ENCODE data around the gene COL9A3.

DNA sequence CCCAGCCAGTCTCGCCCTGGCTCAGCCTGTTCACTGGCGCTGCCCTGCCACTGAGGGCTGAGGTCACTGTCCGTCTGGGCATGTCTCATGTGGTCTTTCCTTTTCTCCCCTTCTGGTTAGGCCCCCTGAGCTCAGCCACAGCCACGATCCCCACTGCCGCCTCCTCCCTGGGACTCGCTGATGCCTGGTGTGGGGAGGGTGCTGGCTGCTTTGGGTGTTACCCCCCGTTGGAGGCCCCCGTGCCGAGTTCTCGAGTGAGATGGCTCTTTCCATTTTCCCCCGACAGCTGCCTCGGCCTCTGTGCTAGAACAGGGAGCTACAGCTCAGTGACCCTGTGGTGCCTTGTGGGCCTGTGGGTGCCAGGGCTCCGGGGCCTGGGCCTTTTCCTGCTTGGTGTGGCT is 59.7 kb downstream of the COL9A3 start:
- TF ChIP-seq, protein P1, sequence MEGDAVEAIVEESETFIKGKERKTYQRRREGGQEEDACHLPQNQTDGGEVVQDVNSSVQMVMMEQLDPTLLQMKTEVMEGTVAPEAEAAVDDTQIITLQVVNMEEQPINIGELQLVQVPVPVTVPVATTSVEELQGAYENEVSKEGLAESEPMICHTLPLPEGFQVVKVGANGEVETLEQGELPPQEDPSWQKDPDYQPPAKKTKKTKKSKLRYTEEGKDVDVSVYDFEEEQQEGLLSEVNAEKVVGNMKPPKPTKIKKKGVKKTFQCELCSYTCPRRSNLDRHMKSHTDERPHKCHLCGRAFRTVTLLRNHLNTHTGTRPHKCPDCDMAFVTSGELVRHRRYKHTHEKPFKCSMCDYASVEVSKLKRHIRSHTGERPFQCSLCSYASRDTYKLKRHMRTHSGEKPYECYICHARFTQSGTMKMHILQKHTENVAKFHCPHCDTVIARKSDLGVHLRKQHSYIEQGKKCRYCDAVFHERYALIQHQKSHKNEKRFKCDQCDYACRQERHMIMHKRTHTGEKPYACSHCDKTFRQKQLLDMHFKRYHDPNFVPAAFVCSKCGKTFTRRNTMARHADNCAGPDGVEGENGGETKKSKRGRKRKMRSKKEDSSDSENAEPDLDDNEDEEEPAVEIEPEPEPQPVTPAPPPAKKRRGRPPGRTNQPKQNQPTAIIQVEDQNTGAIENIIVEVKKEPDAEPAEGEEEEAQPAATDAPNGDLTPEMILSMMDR (IDR thresholded peaks at IDR 0.05) = no peak
- TF ChIP-seq, protein P2, sequence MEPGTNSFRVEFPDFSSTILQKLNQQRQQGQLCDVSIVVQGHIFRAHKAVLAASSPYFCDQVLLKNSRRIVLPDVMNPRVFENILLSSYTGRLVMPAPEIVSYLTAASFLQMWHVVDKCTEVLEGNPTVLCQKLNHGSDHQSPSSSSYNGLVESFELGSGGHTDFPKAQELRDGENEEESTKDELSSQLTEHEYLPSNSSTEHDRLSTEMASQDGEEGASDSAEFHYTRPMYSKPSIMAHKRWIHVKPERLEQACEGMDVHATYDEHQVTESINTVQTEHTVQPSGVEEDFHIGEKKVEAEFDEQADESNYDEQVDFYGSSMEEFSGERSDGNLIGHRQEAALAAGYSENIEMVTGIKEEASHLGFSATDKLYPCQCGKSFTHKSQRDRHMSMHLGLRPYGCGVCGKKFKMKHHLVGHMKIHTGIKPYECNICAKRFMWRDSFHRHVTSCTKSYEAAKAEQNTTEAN (CRISPR knock-in tag; IDR thresholded peaks at IDR 0.05) = no peak
- TF ChIP-seq NFE2L1 (CRISPR knock-in tag; IDR thresholded peaks at IDR 0.05) (no peak), ZNF416 (CRISPR knock-in tag; IDR thresholded peaks at IDR 0.05) (no peak), ZNF232 (CRISPR knock-in tag; IDR thresholded peaks at IDR 0.05) (no peak), NR3C1 (CRISPR knock-in tag; conservative IDR thresholded peaks at IDR 0.05; ENCODE audit: low read depth) (no peak), IRF2 (CRISPR knock-in tag; IDR thresholded peaks at IDR 0.05; ENCODE audit: borderline replicate concordance, low read depth) (no peak), CREB1 (CRISPR knock-in tag; IDR thresholded peaks at IDR 0.05) (no peak), NR2C2 (CRISPR knock-in tag; IDR thresholded peaks at IDR 0.05) (no peak), GABPB1 (CRISPR knock-in tag; IDR thresholded peaks at IDR 0.05) (no peak)
- TF ChIP-seq, protein P3, sequence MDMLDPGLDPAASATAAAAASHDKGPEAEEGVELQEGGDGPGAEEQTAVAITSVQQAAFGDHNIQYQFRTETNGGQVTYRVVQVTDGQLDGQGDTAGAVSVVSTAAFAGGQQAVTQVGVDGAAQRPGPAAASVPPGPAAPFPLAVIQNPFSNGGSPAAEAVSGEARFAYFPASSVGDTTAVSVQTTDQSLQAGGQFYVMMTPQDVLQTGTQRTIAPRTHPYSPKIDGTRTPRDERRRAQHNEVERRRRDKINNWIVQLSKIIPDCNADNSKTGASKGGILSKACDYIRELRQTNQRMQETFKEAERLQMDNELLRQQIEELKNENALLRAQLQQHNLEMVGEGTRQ (CRISPR knock-in tag; IDR thresholded peaks at IDR 0.05) = no peak
- TF ChIP-seq, protein P4, sequence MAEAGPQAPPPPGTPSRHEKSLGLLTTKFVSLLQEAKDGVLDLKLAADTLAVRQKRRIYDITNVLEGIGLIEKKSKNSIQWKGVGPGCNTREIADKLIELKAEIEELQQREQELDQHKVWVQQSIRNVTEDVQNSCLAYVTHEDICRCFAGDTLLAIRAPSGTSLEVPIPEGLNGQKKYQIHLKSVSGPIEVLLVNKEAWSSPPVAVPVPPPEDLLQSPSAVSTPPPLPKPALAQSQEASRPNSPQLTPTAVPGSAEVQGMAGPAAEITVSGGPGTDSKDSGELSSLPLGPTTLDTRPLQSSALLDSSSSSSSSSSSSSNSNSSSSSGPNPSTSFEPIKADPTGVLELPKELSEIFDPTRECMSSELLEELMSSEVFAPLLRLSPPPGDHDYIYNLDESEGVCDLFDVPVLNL (CRISPR knock-in tag; IDR thresholded peaks at IDR 0.05; ENCODE audit: borderline replicate concordance, low read depth) = no peak
- TF ChIP-seq, protein P5, sequence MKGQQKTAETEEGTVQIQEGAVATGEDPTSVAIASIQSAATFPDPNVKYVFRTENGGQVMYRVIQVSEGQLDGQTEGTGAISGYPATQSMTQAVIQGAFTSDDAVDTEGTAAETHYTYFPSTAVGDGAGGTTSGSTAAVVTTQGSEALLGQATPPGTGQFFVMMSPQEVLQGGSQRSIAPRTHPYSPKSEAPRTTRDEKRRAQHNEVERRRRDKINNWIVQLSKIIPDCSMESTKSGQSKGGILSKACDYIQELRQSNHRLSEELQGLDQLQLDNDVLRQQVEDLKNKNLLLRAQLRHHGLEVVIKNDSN (CRISPR knock-in tag; IDR thresholded peaks at IDR 0.05) = no peak
- TF ChIP-seq, protein P6, sequence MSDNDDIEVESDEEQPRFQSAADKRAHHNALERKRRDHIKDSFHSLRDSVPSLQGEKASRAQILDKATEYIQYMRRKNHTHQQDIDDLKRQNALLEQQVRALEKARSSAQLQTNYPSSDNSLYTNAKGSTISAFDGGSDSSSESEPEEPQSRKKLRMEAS (CRISPR knock-in tag; IDR thresholded peaks at IDR 0.05) = no peak

All from WTC11 (cell line).